ENCODE measurements around the gene BTN3A1.
A peak's percentile ranks its signal among the peaks of the same experiment; 100 is the strongest.
"Not testable (repeated sequence)": the region's sequence is repeated elsewhere in the genome, so short reads cannot be mapped to it uniquely, and the experiment has no call there.

BTN3A1 gene

GRCh38 chr6:26415036-26415614 lies 13.1 kb downstream of the BTN3A1 start:
- no peak for DNase-seq

- no peak for DNase-seq
Observed at GRCh38 chr6:26415791-26416190, 13.7 kb downstream of the BTN3A1 start.

GRCh38 chr6:26416288-26416687 lies 14.2 kb downstream of the BTN3A1 start:
- no peak for DNase-seq

- DNase-seq, result not testable (repeated sequence)
Observed at GRCh38 chr6:26418077-26418476, 16.0 kb downstream of the BTN3A1 start.

- not testable (repeated sequence) for DNase-seq
Observed at GRCh38 chr6:26418795-26419194, 16.7 kb downstream of the BTN3A1 start.

GRCh38 chr6:26420688-26421171 lies 18.7 kb downstream of the BTN3A1 start:
- no peak for DNase-seq

GRCh38 chr6:26421259-26422144 lies 19.4 kb downstream of the BTN3A1 start:
- peak; percentile 47 for DNase-seq

- DNase-seq, result no peak
Observed at GRCh38 chr6:26422329-26422728, 20.3 kb downstream of the BTN3A1 start.

- no peak for DNase-seq
Observed at GRCh38 chr6:26426691-26427450, 24.8 kb downstream of the BTN3A1 start.

- no peak for DNase-seq
Observed at GRCh38 chr6:26427451-26427809, 25.4 kb downstream of the BTN3A1 start.

GRCh38 chr6:26428206-26428605 lies 26.1 kb downstream of the BTN3A1 start:
- DNase-seq, result no peak

- no peak for DNase-seq
Observed at GRCh38 chr6:26430787-26431186, 28.7 kb downstream of the BTN3A1 start.

- DNase-seq, result no peak
Observed at GRCh38 chr6:26431258-26432172, 29.4 kb downstream of the BTN3A1 start.

GRCh38 chr6:26432627-26433201 lies 30.6 kb downstream of the BTN3A1 start:
- no peak for DNase-seq

- DNase-seq, result not testable (repeated sequence)
Observed at GRCh38 chr6:26433680-26434079, 31.6 kb downstream of the BTN3A1 start.

GRCh38 chr6:26436018-26436417 lies 33.9 kb downstream of the BTN3A1 start:
- DNase-seq, result no peak

- no peak for DNase-seq
Observed at GRCh38 chr6:26437550-26437949, 35.5 kb downstream of the BTN3A1 start.

GRCh38 chr6:26438000-26438399 lies 35.9 kb downstream of the BTN3A1 start:
- no peak for DNase-seq

GRCh38 chr6:26439151-26440125 lies 37.4 kb downstream of the BTN3A1 start:
- no peak for DNase-seq

GRCh38 chr6:26440977-26441358 lies 38.9 kb downstream of the BTN3A1 start:
- no peak for DNase-seq

GRCh38 chr6:26441977-26442376 lies 39.9 kb downstream of the BTN3A1 start:
- DNase-seq, result no peak
